ENCODE measurements around the gene LGALS12.

The LGALS12 gene

GRCh38 chr11:63564056-63564774, 58.3 kb downstream of the LGALS12 start:
- no peak for DNase-seq

- no peak for DNase-seq
Measured at GRCh38 chr11:63564784-63565350, 59.0 kb downstream of the LGALS12 start.

All from DMS 273 treated with DMSO at 0.1 percent for 48 hours (cell line).